Left lung (tissue), 10 donors: ENCODE measurements around the gene EXOC4. TPM values are rescaled to one million over a fixed set of nuclear protein-coding genes. Genes with fewer than 3 reads are reported as not detected.

Source experiments
- ATAC-seq: fragments of 200-7000 bp; cut with Tn5 transposase; one replicate; pipeline ENCODE4 v1.9.1; 2020; ENCODE audit warnings: moderate library complexity
- DNase-seq, 4 donors: peaks; one replicate each; pipeline ENCODE4 v3.0.0-alpha.2; 2013 to 2020
- H3K27ac ChIP-seq, 2 donors: fragments of 200-600 bp; sonication (generic) in 1 of 2; one replicate each; pipeline versions ENCODE4 v1.5.0 to v1.8.0; 2020 to 2021
- H3K27me3 ChIP-seq, 2 donors: fragments of 200-600 bp; sonication (generic) in 1 of 2; one replicate each; pipeline versions ENCODE4 v1.5.0 to v1.8.0; 2020 to 2021
- H3K36me3 ChIP-seq, 2 donors: fragments of 200-600 bp; sonication (generic) in 1 of 2; one replicate each; pipeline versions ENCODE4 v1.5.0 to v1.8.0; 2020 to 2021
- H3K4me1 ChIP-seq, 2 donors: fragments of 200-600 bp; one replicate each; pipeline ENCODE4 v1.8.0; 2021
- H3K4me3 ChIP-seq, 2 donors: fragments of 200-600 bp; sonication (generic) in 1 of 2; one replicate each; pipeline versions ENCODE4 v1.5.0 to v1.8.0; 2020 to 2021; ENCODE audit warnings: mild to moderate bottlenecking in 1 of 2
- H3K9me3 ChIP-seq, 2 donors: fragments of 200-600 bp; sonication (generic) in 1 of 2; one replicate each; pipeline versions ENCODE4 v1.5.0 to v1.8.0; 2020 to 2021
- intact Hi-C, 2 donors: fragments of 100-400 bp; cut with DNase I; formaldehyde crosslinking; loops; one replicate each; pipeline versions ENCODE4 v1.11.2 to v1.14.2; 2022
- polyA plus RNA-seq, 6 donors: library from polyadenylated mRNA; unstranded; fragments of 120-200 nt; gene quantifications; one replicate each; pipeline ENCODE4 v1.2.1, GENCODE V29; 2013; ENCODE audit not compliant: insufficient read length in 6 of 6
- total RNA-seq, 2 donors: library from RNA; stranded (reverse); fragmentation: NEBNext Ultra II Directional; extraction: Animal tissue kit (Norgen Biotek cat#: 25700); gene quantifications; one replicate each; pipeline ENCODE4 v1.2.1, GENCODE V29; 2021
- TF ChIP-seq, protein P1 (sequence below), 2 donors: fragments of 200-600 bp; sonication (generic) in 1 of 2; IDR thresholded peaks; one replicate each; pipeline versions ENCODE4 v1.5.0 to v1.8.0; 2021; ENCODE audit warnings: antibody characterized with exemption in 2 of 2
- donor health status: DM: no; HTN: yes; CAD: no.
- donor health status: DM: no; HTN: no; CAD: no.

EXOC4 gene
- total and polyA plus RNA-seq, 8 donors: 52.5 to 79.4 (median 65.9) TPM

DNA sequence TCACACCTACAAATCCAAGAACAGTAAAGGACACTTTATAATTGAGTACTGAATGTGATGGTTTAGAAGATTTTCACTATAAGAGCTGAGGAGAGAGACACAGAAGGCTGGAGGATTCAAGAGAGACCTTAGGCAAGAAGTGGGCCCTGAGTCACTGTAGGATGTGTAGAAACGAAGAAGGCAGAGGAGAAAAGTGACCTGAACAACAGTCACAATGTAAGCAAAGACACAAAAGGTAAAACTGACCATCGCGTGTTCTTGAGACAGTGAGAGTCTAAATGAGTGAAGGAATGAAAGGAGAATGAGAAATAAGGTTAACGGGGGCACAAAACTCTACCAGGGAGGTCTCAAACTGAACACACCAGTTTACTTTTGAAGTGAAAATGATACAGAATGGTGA lies 576.0 kb downstream of the EXOC4 start:
- TF ChIP-seq, protein P1, sequence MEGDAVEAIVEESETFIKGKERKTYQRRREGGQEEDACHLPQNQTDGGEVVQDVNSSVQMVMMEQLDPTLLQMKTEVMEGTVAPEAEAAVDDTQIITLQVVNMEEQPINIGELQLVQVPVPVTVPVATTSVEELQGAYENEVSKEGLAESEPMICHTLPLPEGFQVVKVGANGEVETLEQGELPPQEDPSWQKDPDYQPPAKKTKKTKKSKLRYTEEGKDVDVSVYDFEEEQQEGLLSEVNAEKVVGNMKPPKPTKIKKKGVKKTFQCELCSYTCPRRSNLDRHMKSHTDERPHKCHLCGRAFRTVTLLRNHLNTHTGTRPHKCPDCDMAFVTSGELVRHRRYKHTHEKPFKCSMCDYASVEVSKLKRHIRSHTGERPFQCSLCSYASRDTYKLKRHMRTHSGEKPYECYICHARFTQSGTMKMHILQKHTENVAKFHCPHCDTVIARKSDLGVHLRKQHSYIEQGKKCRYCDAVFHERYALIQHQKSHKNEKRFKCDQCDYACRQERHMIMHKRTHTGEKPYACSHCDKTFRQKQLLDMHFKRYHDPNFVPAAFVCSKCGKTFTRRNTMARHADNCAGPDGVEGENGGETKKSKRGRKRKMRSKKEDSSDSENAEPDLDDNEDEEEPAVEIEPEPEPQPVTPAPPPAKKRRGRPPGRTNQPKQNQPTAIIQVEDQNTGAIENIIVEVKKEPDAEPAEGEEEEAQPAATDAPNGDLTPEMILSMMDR (IDR thresholded peaks at IDR 0.05): no peak
- peaks cover 0 to 10% of the 10 kb centered on the region in 2 donors for H3K9me3 ChIP-seq
- H3K4me1 ChIP-seq: no peaks in the 10 kb centered on the region
- H3K27ac ChIP-seq: no peak overlapping the region
- DNase-seq (no peak), ATAC-seq (no peak)
- H3K4me3 ChIP-seq: no peak overlapping the region
- no peaks in the 10 kb centered on the region for H3K36me3 ChIP-seq
- no peaks in the 10 kb centered on the region for H3K27me3 ChIP-seq
- intact Hi-C loops: no loop called here

- Histone ChIP-seq H3K27ac (no peak overlapping the region), H3K4me1 (no peaks in the 10 kb centered on the region), H3K27me3 (no peaks in the 10 kb centered on the region), H3K36me3 (no peaks in the 10 kb centered on the region), H3K9me3 (peaks cover 0 to 10% of the 10 kb centered on the region in 2 donors), H3K4me3 (no peak overlapping the region)
- DNase-seq: no peak
- TF ChIP-seq, protein P1 (IDR thresholded peaks at IDR 0.05): no peak
- ATAC-seq: no peak
- intact Hi-C loops: no loop called here
Observed at GRCh38 chr7:133829336-133829897, 576.5 kb downstream of the EXOC4 start.

DNA sequence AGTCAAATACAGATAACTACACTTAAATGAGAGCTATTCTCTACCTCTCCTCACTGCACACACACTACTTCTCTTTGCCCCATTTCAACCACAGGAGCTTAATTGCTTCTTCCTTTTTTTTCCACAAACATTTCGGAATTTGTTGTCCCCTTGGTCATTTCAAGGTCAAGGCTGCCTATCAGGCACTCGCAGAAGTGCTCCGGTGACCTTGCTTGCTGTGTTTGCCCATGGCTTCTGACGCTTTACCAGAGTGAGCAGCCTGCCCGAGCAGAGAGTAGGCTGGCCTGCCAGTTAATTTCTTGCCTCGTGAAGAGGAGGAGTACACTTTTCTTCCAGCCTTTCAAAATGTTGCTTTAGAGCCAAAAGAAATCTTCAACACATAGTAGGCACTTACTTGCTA lies 577.2 kb downstream of the EXOC4 start:
- no peak for DNase-seq
- no peak for ATAC-seq
- H3K27me3 ChIP-seq: no peaks in the 10 kb centered on the region
- H3K36me3 ChIP-seq: no peaks in the 10 kb centered on the region
- peaks cover 0 to 10% of the 10 kb centered on the region in 2 donors for H3K9me3 ChIP-seq
- intact Hi-C loops: no loop called here
- no peak overlapping the region for H3K4me3 ChIP-seq
- H3K4me1 ChIP-seq: no peaks in the 10 kb centered on the region
- H3K27ac ChIP-seq: no peak overlapping the region
- TF ChIP-seq, protein P1 (IDR thresholded peaks at IDR 0.05): no peak

DNA sequence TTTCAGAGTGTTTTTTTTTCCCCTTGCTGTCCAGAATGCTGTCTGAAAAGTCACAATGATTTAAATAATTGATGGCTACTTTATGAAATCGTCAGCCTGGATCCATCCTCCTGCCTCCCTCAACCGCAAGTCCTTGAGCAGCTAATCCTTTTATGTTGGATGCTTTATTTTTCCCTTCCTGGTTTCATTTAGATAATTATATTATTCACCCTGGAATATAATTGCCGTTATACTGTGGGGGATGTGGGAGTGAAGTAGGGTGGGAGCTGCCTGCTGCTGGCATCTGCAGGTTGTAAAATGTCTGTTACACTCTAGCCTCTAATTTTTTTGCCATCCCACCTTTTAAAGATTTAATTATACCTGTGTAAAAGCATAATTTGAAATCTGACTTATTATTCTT lies 583.8 kb downstream of the EXOC4 start:
- Histone ChIP-seq H3K4me1 (no peaks in the 10 kb centered on the region), H3K36me3 (no peaks in the 10 kb centered on the region), H3K9me3 (peaks cover 0 to 9% of the 10 kb centered on the region in 2 donors), H3K27me3 (no peaks in the 10 kb centered on the region), H3K27ac (no peak overlapping the region), H3K4me3 (no peak overlapping the region)
- DNase-seq (no peak), ATAC-seq (no peak)
- intact Hi-C loops: no loop called here
- TF ChIP-seq, protein P1 (IDR thresholded peaks at IDR 0.05): no peak

GRCh38 chr7:133837224-133837623 lies 584.3 kb downstream of the EXOC4 start:
- ATAC-seq: no peak
- H3K27me3 ChIP-seq: no peaks in the 10 kb centered on the region
- H3K9me3 ChIP-seq: peaks cover 0 to 4% of the 10 kb centered on the region in 2 donors
- no peak for DNase-seq
- H3K4me1 ChIP-seq: no peaks in the 10 kb centered on the region
- no peaks in the 10 kb centered on the region for H3K36me3 ChIP-seq
- TF ChIP-seq, protein P1 (IDR thresholded peaks at IDR 0.05): no peak
- intact Hi-C loops: no loop called here
- no peak overlapping the region for H3K27ac ChIP-seq
- no peak overlapping the region for H3K4me3 ChIP-seq
